ENCODE data around the gene SCGB1C1. TPM values are rescaled to one million over a fixed set of nuclear protein-coding genes. Genes with fewer than 3 reads are reported as not detected.
A peak's percentile ranks its signal among the peaks of the same experiment; 100 is the strongest.
"Not testable (repeated sequence)": the region's sequence is repeated elsewhere in the genome, so short reads cannot be mapped to it uniquely, and the experiment has no call there.

SCGB1C1 gene
- total and polyA plus RNA-seq, 2 of the 8 experiments (the other 6 are each of a cell fraction or from before 2014, with no cell fraction given), result not detected

- CTCF ChIA-PET (ENCODE audit: partially characterized antibody); H2BK120ac ChIP-seq (replicated peaks; ENCODE audit: low read depth, low read length); H3K9me3 ChIP-seq (ENCODE audit: insufficient read depth in 2 of 2, low read depth in 1 of 2, low read length in 1 of 2); H3K79me1 ChIP-seq (ENCODE audit: low read depth, low read length); H3K23me2 ChIP-seq (ENCODE audit: low read depth, low read length); H3K4me1 ChIP-seq (replicated peaks in 1 of 4; ENCODE audit: control insufficient read depth in 3 of 4, insufficient read depth in 4 of 4, low read length in 3 of 4); H2BK12ac ChIP-seq (ENCODE audit: low read depth, low read length); H3K27me3 ChIP-seq (replicated peaks in 1 of 4; ENCODE audit: control insufficient read depth in 3 of 4, extremely low read depth in 1 of 4, insufficient read depth in 3 of 4, low read length in 3 of 4); H3K79me2 ChIP-seq (ENCODE audit: control insufficient read depth in 1 of 2, insufficient read depth in 2 of 2, low read length in 2 of 2); H3K36me3 ChIP-seq (ENCODE audit: control insufficient read depth in 2 of 4, insufficient read depth in 4 of 4, low read length in 3 of 4); H2AFZ ChIP-seq (ENCODE audit: low read length); DNase-seq (ENCODE audit: low read depth in 1 of 2, low spot score in 2 of 2); POLR2A ChIA-PET (ENCODE audit: partially characterized antibody); H3K4me3 ChIP-seq (ENCODE audit: extremely low read depth in 1 of 4, insufficient read depth in 2 of 4, low read depth in 3 of 4, low read length in 4 of 4); H4K5ac ChIP-seq (ENCODE audit: insufficient read length, low read depth, low read length); H2BK20ac ChIP-seq (ENCODE audit: low read length); H2BK15ac ChIP-seq (ENCODE audit: low read length); H3K18ac ChIP-seq (ENCODE audit: extremely low read depth, low read length); H4K91ac ChIP-seq (replicated peaks; ENCODE audit: insufficient read length, low read length); H2AK5ac ChIP-seq (ENCODE audit: low read depth, low read length); H3K9ac ChIP-seq (replicated peaks in 1 of 4; ENCODE audit: extremely low read depth in 1 of 4, low read depth in 3 of 4, low read length in 3 of 4); H3K56ac ChIP-seq (replicated peaks; ENCODE audit: insufficient read length, low read depth, low read length); H3K4me2 ChIP-seq (ENCODE audit: insufficient read depth in 1 of 2, low read depth in 2 of 2, low read length in 2 of 2); FAIRE-seq; H4K20me1 ChIP-seq (replicated peaks in 1 of 2; ENCODE audit: control insufficient read depth in 1 of 2, insufficient read depth in 2 of 2, low read length in 2 of 2); H3K23ac ChIP-seq (ENCODE audit: insufficient read length); H3K27ac ChIP-seq (ENCODE audit: low read depth, low read length); H3K4ac ChIP-seq (replicated peaks; ENCODE audit: insufficient read length, low read depth, low read length); H2BK5ac ChIP-seq (ENCODE audit: low read depth, low read length); H3K14ac ChIP-seq (ENCODE audit: insufficient read length); H4K8ac ChIP-seq (ENCODE audit: extremely low read depth, insufficient read depth, low read length): not testable (repeated sequence)
- WGBS, 2 experiments (ENCODE audit: extremely low coverage in 1 of 2, insufficient coverage in 1 of 2, insufficient read length in 1 of 2, insufficient replicate concordance in 2 of 2, low coverage in 1 of 2, low lambda C conversion rate in 2 of 2, missing lambda C conversion rate in 1 of 2), result no CpG with 5 or more reads among the region's 13 CpGs
These were observed 12.6 kb upstream of the SCGB1C1 start for GRCh38 chr11:180242-180641.

GRCh38 chr11:189200-189783, 3.6 kb upstream of the SCGB1C1 start:
- H3K14ac ChIP-seq (ENCODE audit: insufficient read length); H3K27ac ChIP-seq (ENCODE audit: low read depth, low read length); H3K4me1 ChIP-seq (replicated peaks in 1 of 4; ENCODE audit: control insufficient read depth in 3 of 4, insufficient read depth in 4 of 4, low read length in 3 of 4); H3K4me2 ChIP-seq (ENCODE audit: insufficient read depth in 1 of 2, low read depth in 2 of 2, low read length in 2 of 2); POLR2A ChIA-PET (ENCODE audit: partially characterized antibody); H3K23ac ChIP-seq (ENCODE audit: insufficient read length); H4K5ac ChIP-seq (ENCODE audit: insufficient read length, low read depth, low read length); H3K36me3 ChIP-seq (ENCODE audit: control insufficient read depth in 2 of 4, insufficient read depth in 4 of 4, low read length in 3 of 4); H3K23me2 ChIP-seq (ENCODE audit: low read depth, low read length); H2BK12ac ChIP-seq (ENCODE audit: low read depth, low read length); H3K4me3 ChIP-seq (ENCODE audit: extremely low read depth in 1 of 4, insufficient read depth in 2 of 4, low read depth in 3 of 4, low read length in 4 of 4); H4K91ac ChIP-seq (replicated peaks; ENCODE audit: insufficient read length, low read length); H4K8ac ChIP-seq (ENCODE audit: extremely low read depth, insufficient read depth, low read length); H3K79me2 ChIP-seq (ENCODE audit: control insufficient read depth in 1 of 2, insufficient read depth in 2 of 2, low read length in 2 of 2); CTCF ChIA-PET (ENCODE audit: partially characterized antibody); H2BK20ac ChIP-seq (ENCODE audit: low read length); H3K56ac ChIP-seq (replicated peaks; ENCODE audit: insufficient read length, low read depth, low read length); H3K27me3 ChIP-seq (replicated peaks in 1 of 4; ENCODE audit: control insufficient read depth in 3 of 4, extremely low read depth in 1 of 4, insufficient read depth in 3 of 4, low read length in 3 of 4); FAIRE-seq; H2BK5ac ChIP-seq (ENCODE audit: low read depth, low read length); H4K20me1 ChIP-seq (replicated peaks in 1 of 2; ENCODE audit: control insufficient read depth in 1 of 2, insufficient read depth in 2 of 2, low read length in 2 of 2); H3K9ac ChIP-seq (replicated peaks in 1 of 4; ENCODE audit: extremely low read depth in 1 of 4, low read depth in 3 of 4, low read length in 3 of 4); H2BK15ac ChIP-seq (ENCODE audit: low read length); H2AK5ac ChIP-seq (ENCODE audit: low read depth, low read length); H3K4ac ChIP-seq (replicated peaks; ENCODE audit: insufficient read length, low read depth, low read length); H2AFZ ChIP-seq (ENCODE audit: low read length); H3K79me1 ChIP-seq (ENCODE audit: low read depth, low read length); H3K18ac ChIP-seq (ENCODE audit: extremely low read depth, low read length); H2BK120ac ChIP-seq (replicated peaks; ENCODE audit: low read depth, low read length): not testable (repeated sequence)
- peak in 1 of 2 experiments; percentile 30 for DNase-seq (ENCODE audit: low read depth in 1 of 2, low spot score in 2 of 2)
- peaks cover 9 to 15% of the 10 kb centered on the region in 2 experiments for H3K9me3 ChIP-seq (ENCODE audit: insufficient read depth in 2 of 2, low read depth in 1 of 2, low read length in 1 of 2)
- 98% methylated on average over 20 of the region's 55 CpGs; no CpG with 5 or more reads in 1 of the 2 experiments for WGBS, 2 experiments (ENCODE audit: extremely low coverage in 1 of 2, insufficient coverage in 1 of 2, insufficient read length in 1 of 2, insufficient replicate concordance in 2 of 2, low coverage in 1 of 2, low lambda C conversion rate in 2 of 2, missing lambda C conversion rate in 1 of 2)

All from H1 (cell line).